Islet of Langerhans (tissue), 1 donor: ENCODE results near the gene VEPH1.

ENCODE experiments used
- FAIRE-seq: peaks from one replicate; lab custom pipeline; 2011; peaks lifted over from hg19 to GRCh38; lab: Jason Lieb, UNC

The VEPH1 gene

GRCh38 chr3:157502916-157503595, at the start of gene VEPH1:
Gene VEPH1, minus strand, starts transcription at chr3:157503416. Its CDS starts 8,067 bp downstream, at chr3:157495349.
- FAIRE-seq: no peak

GRCh38 chr3:157551961-157552360, 48.7 kb upstream of the VEPH1 start:
- no peak for FAIRE-seq

DNA sequence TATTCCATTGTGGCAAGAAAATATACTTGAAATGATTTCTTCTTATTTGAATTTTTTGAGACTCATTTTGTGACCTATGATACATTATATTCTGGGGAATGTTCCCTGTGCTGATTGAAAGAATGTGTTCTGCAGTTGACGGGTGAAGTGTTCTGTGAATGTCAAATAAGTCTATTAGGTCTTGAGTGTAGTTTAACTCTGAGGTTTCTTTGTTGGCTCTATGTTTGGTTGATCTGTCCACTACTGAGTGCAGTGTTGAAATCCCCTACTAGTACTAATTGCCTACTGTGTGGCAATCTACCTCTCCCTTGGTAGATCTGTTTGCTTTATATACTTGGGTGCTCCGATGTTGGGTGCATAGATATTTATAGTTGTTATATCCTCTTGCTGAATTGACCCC, 46.3 kb upstream of the VEPH1 start:
- FAIRE-seq: no peak

GRCh38 chr3:157544501-157545130, 41.4 kb upstream of the VEPH1 start:
- FAIRE-seq: no peak

DNA sequence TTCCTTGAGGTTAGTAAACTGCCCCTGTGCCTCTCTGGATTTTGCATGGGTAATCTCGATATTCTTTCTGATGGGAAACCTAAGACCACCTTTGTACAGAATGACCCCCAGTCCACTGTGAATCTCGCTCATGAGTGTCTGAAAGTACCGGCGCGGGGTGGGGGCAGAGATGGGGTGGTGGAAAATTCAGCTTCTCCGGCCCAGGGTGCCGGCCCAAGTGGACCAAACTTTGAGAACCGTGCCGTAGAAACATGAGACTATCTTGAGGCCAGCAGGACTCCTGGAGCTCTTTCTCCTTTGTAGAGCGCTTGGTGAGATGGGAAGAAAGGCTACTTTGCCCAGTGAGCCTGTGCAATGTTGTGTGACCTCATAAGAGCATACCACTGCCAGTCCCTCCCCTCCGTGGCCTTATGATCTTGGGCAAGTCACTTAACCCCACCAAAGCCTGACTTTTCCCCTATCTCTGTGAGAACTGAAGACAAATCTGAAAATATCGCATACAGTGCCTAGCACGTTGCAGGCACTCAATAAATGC, 40.4 kb upstream of the VEPH1 start:
- FAIRE-seq: no peak

DNA sequence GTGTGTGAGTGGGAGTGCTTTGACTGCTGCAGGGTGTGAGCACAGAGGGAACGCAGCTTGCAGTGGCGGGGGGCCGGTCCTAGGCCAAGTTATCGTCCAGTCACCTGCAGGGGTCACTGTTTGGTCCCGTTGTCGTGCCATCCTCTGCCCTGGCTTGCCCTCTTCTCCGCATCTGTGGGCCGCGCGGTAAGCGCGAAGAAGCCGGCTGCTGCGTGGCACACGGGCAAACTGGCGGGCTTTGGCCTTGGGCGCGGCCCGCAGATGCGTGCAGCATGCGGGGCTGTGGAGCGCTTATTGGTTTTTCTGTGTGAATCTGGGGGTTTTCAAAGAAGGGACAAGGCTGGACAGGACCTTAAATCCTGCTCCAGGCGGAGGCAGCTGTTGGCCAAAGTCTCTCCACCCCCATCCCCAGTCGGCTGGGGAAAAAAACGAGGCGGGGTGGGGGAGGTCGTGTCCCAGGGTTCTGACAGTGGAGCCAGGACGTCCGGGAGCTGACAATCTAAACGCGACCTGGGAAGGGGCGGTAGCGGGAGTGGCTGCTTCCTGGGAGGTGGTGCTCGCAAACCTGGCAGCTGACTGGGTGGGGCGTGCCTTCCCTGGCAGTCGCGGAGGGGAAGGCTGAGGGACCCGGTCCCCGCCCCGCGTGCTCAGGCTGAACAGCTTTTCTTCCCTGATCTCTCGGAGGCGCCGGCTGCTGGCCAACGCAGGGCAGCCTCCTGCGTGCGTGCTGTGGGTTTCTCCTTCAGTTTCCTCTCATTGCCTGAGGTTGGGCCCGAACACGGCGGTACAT, 39.7 kb upstream of the VEPH1 start:
- FAIRE-seq: no peak

- FAIRE-seq: no peak
Observed at GRCh38 chr3:157541506-157542236, 38.5 kb upstream of the VEPH1 start.

DNA sequence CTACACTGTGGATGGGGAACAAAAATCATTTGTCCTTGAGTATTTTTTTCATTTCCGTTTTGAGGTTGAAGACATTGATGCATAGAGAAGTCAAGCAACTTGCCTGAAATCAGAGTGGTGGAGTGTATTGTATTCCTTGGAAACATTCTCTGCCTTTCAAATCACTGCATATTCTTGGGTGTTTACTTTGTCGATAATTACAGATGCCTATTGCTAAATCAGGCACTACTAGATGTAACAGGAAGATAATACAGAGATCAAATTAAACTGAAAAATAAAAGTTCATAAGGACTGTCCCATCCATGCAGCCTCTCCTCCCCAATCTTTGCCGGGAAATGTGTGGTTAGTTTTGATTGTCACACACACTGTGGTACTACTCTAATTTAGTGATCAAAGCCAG, 37.4 kb upstream of the VEPH1 start:
- FAIRE-seq: no peak

DNA sequence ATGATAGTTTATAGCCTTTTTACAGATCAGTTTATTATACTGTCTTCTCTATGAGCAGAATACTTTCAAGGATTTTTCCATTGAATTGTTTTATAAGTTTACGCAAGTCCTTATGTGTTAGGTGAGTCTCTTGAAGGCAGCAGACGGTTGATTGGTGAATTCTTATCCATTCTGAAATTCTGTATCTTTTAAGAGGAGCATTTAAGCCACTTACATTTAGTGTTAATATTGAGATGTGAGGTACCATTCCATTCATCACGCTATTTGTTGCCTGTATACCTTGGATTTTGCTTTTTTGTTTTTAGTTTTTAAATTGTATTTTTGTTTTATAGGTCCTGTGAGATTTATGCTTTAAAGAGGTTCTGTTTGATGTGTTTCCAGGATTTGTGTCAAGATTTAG, 32.5 kb upstream of the VEPH1 start:
- FAIRE-seq: no peak

GRCh38 chr3:157534725-157535161, 31.5 kb upstream of the VEPH1 start:
- no peak for FAIRE-seq

DNA sequence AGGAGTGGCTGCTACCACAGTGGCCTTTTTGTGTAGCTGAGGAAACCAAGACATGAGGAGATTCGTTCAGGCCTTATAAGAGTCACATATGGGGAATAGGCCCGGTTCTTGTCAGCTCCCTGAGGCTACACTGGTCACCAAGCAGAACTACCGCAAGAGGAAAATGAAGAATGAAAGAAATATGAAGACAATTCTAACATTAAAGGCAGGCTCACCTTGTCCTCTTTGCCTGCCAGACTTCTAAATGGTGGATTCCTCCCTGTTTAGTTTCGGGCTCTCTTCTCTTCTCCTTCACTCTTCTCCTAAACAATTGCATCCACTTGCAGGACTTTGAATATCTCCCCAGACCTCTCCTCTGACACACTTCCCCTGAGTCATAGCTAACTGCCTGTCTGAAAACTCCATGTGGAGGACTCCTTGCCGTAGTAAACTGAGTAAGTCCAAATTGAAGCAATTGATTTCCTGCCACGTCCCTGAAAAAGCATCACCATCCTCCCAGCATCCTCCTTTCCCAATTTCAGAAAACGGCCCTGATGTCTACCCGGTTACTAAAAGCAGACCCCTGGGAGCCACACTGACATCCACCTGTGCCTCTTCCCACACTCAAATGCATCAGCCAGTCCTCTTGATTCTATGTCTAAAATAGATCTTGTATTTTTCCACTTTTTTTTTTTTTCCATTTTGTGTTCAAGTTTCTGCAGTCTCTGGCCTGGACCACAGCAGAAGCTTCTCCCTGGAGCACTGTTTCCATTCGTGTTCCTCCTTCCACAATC, 30.3 kb upstream of the VEPH1 start:
- no peak for FAIRE-seq

GRCh38 chr3:157532529-157533297, 29.5 kb upstream of the VEPH1 start:
- peak; percentile 79 for FAIRE-seq

DNA sequence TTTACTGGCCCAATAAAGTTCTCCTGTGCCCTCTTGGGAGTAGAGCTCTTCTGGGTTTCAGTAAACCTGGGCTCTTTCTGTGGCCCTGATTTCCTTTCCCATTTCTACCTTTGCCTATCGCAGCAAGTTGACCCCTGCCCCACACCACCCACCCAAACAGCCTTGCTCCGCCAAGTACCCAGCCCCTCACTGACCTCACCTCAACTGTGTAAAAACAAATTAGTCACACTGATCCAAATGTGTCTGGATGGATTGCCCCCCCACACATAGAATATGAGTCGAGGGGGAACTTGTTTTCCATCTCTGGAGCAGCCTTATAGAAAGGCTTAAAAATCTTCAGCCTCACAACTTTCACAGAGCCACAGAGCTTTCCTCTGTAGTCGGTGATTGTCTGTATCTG, 28.6 kb upstream of the VEPH1 start:
- FAIRE-seq: no peak

GRCh38 chr3:157531301-157531660, 28.1 kb upstream of the VEPH1 start:
- no peak for FAIRE-seq

GRCh38 chr3:157530637-157531300, 27.6 kb upstream of the VEPH1 start:
- no peak for FAIRE-seq

DNA sequence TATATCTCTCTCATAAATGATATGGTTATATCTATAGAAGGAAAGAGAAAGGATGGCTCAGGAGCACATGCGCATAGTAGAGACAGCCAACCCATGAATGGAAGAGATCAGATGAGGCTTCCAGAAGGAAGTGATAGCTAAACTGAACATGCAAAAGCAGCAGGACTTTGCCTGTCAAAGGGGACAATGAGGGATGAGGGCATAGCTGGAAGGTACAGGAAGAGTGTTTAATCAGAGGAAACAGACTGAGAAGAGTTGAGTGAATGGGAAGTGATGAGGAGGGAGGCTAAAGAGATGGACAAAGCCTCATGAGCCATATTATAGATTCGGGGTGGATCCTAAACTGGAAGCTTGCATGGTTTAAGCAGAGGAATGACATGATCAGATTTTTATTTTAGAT, 26.5 kb upstream of the VEPH1 start:
- no peak for FAIRE-seq

- no peak for FAIRE-seq
Observed at GRCh38 chr3:157529085-157529484, 25.9 kb upstream of the VEPH1 start.

GRCh38 chr3:157527131-157527881, 24.1 kb upstream of the VEPH1 start:
- FAIRE-seq: no peak

DNA sequence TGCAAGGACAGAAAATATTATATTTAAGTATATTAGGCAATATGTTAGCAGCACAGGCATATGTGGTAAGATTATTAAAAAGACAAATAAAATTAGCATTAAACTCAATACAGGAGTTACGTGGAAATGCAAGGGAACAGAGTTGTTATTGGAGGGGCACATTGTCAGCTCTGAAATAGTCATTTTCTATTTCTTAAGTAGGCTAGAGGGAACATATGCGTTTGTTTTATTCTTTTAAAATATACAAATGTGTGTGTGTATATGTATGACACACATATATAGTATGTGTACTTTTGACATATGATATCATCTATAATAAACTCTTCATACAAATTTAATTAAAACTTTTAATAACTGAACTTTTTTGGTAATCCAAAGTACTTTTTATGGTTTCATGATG, 22.8 kb upstream of the VEPH1 start:
- no peak for FAIRE-seq

DNA sequence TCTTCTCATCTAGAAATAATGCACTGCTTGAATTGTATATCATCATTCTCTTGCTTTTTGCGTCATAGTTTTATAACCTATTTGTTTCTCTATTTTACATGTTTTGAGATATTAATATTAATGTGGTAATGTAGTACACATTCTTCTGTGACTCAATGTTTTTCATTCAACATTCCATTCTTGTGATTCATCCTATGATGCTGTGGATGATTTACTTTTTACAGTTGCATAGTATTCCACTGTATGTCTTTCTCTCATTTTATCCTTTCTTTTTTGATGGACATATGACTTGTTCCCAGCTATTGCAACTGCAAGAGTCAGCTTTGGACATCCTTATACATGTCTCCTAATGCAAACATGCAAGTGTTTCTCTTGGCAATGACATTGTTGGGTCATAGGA, 20.6 kb upstream of the VEPH1 start:
- no peak for FAIRE-seq
